ENCODE results near the gene PLAC1. TPM values are rescaled to one million over a fixed set of nuclear protein-coding genes. Genes with fewer than 3 reads are reported as not detected.

The PLAC1 gene
- total RNA-seq, 1 donor from 2014 or later = 8.4 TPM

DNA sequence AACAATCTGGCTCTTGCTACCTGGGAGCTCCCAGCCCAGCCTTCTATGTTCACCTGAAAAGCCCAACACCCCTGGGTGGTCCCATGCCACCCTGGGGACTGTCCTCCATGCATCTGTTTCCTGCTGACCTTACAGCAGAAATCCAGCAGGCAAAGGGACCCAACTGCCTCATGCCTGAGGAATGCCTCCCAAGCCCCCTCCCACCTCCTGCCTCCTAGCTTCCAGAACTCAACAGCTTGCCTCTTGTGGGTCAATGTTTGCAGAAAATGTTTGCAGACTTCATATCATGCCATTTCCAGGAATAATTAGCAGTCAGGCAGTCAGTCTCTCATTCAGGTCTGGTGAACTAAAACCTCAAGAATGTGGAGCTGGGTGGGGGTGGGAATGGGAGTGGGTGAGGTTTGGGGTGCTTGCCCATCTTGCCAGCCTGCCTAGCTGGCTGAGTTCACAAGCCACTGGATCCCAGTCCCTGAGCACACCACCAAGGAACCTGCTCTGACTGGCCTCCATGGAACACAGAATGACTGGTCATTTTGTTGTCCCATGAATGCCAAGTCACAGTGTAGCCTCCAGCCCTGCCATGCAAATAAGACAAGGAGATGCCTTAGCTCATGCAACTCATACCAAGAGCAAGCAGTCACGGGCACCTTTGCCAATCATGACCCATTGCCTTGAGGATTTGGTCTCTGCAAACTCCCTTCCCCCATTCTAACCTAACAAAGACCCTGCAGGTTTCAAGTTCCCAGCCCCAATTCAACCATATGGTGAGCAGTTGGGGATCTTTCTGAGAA lies 12.1 kb upstream of the PLAC1 start:
- DNase-seq (ENCODE audit: low spot score) = peak; percentile 66

DNA sequence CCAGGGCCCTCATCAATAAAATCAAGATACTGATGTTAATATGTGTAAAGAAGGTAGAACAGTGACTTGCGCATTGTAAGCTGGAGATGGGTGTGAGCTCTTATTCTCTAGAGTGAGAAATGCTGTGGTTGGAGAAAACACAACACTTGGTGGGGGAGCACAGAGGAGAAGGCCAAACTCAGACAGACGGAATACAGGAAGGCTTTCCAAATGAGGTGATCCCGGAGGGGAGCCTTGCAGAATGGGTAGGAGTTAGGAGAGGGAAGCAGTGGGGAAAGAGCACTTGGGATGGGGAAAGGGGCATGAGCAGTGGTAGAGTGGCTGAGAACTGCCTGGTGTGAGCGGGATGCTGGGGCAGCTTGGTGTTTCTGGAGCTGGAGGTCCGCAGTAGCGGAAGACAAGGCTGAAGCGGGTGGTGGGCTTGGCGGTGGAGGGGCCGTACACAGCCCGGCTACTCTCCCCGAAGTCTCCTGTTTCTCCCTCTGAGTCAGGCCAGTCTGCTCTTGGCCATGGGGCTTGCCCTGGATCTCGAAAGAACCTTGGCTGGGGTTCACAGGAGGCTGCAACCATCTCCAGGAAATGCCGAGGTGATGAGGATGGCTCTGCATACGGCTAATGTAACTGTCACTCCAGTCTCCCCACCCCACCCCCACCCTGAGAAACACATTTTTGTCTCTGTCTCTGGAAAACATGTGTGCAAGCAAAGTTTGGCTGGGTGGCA lies 11.3 kb upstream of the PLAC1 start:
- peak; percentile 90 for DNase-seq (ENCODE audit: low spot score)

DNA sequence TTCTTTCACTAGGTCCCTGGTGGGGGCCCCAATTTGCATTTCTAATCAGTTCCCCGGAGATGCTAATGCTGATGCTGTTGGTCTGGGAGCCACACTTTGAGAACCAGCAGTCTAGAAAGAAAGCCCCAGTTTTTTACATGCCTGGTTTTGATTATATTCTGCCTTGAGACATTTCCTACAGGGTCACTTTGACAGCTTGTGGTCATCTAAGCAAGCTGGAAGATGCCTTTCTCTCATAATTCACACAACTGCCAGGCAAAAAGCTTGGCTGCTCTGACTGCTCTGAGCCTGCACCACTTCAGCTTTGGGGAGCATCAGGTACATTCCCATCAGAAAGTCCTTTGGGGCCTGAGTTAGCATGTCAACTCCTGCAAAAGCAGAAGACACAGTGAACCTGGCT lies 5.9 kb upstream of the PLAC1 start:
- no peak for DNase-seq (ENCODE audit: low spot score)

DNA sequence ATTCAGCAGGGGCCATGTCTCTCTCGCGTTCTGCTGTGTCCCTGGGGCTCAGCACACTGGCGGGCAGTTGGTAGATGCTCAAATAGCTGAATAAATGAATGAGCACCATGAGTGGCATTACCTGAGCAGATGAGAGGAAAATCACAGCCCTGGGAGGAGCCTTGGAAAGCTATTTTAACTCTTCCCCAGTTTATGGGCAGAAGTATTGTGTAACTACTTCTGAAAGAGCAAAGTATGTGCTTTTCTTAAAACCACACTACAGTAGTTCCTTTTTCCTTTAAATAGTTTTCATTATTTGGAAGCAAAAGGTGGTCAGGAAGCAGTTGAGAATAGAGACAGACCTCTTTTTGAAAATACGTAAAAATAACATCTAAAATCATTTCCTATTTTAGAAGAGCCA lies 3.0 kb upstream of the PLAC1 start:
- DNase-seq (ENCODE audit: low spot score) = no peak

GRCh38 chrX:134660627-134661026 lies 2.4 kb upstream of the PLAC1 start:
- DNase-seq (ENCODE audit: low spot score) = no peak

DNA sequence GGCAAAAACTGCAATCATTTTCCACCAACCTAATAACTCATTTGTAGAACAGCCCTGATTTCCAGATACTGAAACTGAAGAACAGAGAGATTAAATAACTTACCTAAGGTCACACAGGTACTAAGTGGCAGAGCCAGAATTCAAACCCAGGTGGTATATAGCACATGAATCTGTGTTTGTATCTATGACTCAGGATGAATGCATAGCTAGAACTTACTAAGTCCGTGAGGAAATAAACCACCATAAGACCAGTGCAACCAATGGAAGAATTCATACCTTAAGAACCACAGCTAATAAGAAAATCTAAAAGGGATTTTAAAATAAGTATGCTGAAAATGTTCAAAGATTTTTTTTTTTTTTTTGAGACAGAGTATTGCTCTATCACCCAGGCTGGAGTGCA lies 1.5 kb upstream of the PLAC1 start:
- no peak for DNase-seq (ENCODE audit: low spot score)

- DNase-seq (ENCODE audit: low spot score) = no peak
Measured at GRCh38 chrX:134658760-134659023, 421 bp upstream of the PLAC1 start.

DNA sequence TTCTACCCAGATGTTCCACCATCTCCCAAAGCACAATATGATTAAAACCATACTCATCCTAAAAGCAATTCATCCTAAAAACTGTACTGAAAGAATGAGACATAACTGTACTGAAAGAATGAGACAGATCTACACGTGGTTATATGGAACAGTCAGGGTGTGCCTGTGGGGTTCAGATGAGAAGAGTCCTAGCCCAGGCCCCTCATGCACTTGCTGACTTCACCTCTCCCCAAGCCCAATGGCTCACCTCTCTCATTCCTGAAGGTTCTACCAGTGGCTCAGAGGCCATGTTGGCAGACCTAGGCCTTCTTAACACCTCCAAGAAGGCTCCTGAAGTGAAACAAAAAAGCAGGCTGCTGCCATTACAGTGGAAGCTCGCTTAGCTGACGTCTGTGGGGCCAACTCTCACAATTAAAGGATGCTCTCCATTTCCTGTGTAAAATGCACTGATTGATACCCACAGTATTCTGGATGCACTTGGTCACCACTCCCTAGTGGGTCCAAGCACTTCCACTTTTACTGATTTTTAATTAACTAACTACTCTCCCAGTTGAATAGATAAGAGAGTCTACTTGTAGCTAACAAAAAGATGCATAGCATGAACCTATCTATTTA lies 3.8 kb downstream of the PLAC1 start:
- no peak for DNase-seq (ENCODE audit: low spot score)

DNA sequence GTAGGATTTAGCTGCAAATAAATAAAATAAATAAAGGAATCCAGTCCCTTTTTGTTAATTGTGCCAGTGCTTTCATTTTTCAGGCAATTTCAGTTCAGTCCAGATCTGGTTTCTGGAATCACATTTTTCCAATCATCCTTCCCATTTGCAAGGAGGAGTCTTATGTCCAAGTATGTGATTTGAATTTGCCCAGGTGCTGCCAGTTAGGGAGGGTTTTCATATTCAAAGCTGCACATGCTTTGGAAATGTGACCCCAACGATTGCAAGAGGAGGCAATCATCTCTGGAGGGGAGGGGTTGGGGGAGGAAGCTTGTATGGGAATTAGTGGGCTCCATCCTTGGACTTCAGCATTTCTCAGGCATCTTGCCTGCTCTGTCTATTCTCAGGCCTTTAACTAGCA lies 4.4 kb downstream of the PLAC1 start:
- DNase-seq (ENCODE audit: low spot score) = peak; percentile 44

- no peak for DNase-seq (ENCODE audit: low spot score)
Measured at GRCh38 chrX:134650701-134651100, 7.6 kb downstream of the PLAC1 start.

GRCh38 chrX:134649770-134650169 lies 8.5 kb downstream of the PLAC1 start:
- no peak for DNase-seq (ENCODE audit: low spot score)

DNA sequence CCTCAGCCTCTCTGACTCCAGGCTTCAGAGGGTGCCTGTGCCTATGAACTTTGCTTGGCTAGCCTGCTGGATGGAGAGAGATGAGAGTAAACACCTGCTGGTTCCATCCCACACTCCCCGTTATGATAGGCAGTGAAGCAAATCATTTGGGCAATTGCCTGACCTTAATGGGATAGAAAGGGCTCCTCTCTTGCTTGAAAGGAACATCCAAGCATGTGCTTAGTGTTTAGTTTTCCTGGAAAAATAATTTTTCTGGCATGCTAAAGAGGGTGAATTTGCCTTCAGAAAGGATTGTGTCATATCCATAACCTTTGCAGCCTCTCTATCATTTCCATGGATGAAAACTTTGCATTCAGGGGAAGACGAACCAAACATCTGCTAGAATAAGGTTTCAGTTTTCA lies 10.8 kb downstream of the PLAC1 start:
- no peak for DNase-seq (ENCODE audit: low spot score)

DNA sequence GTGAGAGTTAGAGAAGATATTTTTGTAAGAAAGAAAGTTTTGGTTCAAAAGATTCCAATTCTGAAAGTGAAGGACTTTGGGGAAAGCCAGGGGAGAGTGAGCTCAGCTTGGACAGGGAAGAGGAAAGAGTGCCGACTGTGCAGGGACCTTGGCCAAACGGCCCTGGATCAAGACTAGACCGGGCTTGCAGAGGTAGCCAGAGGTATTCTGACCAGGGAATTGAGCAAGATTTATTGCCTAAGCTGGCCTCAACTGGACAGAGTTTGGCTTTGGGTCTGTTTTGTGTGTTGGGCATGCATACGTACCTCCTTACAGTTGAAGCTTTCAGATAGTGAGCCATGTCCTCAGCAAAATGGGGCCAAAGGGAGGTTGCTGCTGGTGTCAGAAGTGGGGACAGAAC lies 11.6 kb downstream of the PLAC1 start:
- no peak for DNase-seq (ENCODE audit: low spot score)

DNA sequence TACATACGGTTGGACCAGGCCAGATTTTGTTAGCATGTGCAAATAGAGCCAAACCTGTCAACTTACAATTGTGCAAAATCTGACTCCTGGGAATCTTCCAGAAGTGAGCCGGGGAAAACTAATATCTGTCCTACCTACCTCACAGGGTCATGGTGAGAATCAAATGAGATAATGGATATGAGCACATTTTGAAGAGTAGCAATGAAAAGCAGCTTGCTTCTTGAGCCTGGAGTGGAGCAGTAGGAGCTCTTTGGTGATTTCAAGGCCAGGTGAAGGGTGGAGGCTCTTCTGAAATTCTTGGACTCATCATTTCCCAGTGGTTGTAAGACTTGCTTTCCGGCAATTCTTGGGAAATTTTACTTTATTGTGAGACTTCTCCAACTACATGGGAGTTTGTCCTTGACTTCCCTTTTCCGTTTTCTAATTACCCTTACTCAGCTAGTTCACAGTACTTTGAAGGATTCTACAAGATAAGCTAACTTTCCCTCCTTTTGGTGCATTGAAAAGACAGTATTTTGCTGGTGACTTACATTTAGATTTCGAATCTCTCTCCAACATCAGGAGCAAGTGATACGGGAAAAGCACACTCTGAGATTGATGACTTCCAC lies 12.2 kb downstream of the PLAC1 start:
- DNase-seq (ENCODE audit: low spot score) = no peak

GRCh38 chrX:134642386-134642785 lies 15.9 kb downstream of the PLAC1 start:
- no peak for DNase-seq (ENCODE audit: low spot score)

DNA sequence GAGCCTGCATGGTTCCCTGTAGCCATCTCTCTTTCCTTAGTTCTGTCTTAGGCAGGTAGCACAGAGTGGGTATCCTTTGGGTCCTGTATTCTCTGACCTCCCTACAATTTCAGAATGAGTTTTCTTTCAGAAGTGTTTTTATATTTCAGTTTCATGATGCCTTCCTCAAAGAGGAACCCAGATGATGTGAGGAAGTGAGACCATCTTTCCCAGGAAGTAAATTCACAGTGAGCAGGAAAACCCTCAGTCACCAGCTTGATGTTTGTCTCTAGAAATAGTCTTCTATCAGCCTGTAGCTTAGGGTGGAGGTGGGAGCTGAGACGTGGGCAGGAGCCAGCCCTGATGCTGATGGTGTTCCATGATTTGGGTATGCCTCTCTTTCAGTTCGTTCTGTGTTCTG lies 16.9 kb downstream of the PLAC1 start:
- no peak for DNase-seq (ENCODE audit: low spot score)

- no peak for DNase-seq (ENCODE audit: low spot score)
Measured at GRCh38 chrX:134640914-134641313, 17.4 kb downstream of the PLAC1 start.

DNA sequence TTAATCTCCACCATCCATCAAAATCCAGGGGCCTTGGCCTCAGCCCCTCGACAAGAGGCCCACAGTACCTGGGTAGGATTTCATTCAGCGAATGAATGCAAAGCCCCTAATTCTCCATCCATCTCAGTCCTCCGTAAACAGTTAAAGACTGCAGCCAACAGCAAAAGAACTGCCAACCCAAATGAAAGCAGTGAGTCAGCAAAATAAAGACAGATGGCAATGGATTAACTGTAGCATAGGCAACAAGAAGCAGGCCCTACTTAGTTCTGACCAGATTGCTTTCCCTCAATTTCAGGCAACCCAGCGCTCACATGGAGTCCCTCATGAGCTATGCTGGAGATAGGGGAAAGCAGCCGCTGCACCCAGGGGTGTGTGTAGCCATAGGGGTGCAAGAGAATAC lies 21.4 kb downstream of the PLAC1 start:
- DNase-seq (ENCODE audit: low spot score) = peak; percentile 75

GRCh38 chrX:134634691-134635090 lies 23.6 kb downstream of the PLAC1 start:
- DNase-seq (ENCODE audit: low spot score) = no peak

DNA sequence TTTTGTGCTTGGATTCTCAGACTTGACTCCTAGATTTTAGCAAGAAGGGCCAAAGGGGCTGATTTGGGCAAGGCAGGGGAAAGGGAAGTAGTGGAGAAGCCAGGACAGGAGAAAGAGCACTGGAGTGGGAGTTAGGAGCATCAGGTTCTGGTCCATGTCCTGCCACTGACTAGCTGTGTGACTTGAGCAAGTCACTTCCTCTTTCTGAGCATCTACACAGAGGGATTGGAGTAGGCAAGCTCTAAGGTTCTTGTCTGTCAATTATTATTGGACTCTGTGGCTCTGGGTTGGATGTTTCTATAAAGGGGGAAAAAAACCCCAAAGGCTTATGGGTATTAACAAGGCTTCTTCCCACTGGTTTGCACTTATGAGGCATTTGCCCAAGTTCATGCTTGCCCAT lies 24.4 kb downstream of the PLAC1 start:
- no peak for DNase-seq (ENCODE audit: low spot score)

DNA sequence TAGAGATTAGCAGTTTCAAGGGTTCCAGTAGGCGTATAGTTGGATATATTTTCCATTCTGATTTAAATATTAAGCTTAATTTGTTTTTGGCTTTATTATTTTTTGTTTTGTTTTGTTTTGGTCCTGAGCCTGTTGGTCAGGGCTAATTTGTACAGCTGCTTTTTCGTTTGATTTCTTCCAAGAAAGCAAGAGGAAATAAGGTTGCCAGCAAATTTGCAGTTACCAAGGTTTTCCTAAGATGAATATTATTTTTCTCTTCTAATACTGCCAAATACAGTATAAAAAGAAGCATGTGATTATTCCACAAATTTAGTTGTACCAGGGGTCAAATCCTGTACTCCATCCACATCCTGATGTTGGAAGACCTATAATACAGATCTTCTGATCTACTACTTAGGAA lies 24.9 kb downstream of the PLAC1 start:
- no peak for DNase-seq (ENCODE audit: low spot score)

DNA sequence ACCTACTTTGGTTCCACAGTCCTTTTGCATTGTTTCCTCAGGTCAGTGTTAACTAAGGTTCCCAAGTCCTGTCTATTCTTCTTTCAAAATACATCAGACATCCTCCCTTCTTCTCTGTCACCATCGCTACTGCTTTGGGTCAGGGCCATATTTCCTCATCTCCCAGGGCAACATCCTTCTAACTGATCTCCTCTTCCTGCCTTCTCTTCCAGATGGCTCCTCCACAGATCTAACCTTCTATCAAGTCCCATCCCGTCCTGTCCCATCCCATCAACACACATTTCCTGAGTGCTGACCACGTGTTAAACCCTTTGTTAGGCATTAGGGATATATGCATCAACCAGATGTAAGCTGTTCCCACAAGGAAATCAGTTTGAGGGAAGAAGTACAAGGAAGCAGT lies 25.9 kb downstream of the PLAC1 start:
- no peak for DNase-seq (ENCODE audit: low spot score)

All from umbilical cord (tissue), 2 donors.